Right lobe of liver (tissue), 4 donors: Measurements from ENCODE around the gene CTSH.

Experiments
- POLR2A ChIP-seq: fragments of 450-650 bp; IDR thresholded peaks from one replicate; pipeline ENCODE4 v1.6.1; 2017; ENCODE audit warnings: antibody characterized with exemption, mild to moderate bottlenecking
- TF ChIP-seq, protein P1 (sequence below), 4 donors: fragments of 200-600 bp in 3 of 4; fragments of 450-650 bp in 1 of 4; IDR thresholded peaks; one replicate each; pipeline versions ENCODE4 v1.5.1 to v1.8.0; 2016 to 2022; ENCODE audit warnings: antibody characterized with exemption in 4 of 4, mild to moderate bottlenecking in 2 of 4
- donor health status: DM: no; HTN: no; CAD: no.
- donor health status: DM: no; HTN: no; CAD: no.
- donor health status: DM: no; HTN: yes; CAD: no.

DNA sequence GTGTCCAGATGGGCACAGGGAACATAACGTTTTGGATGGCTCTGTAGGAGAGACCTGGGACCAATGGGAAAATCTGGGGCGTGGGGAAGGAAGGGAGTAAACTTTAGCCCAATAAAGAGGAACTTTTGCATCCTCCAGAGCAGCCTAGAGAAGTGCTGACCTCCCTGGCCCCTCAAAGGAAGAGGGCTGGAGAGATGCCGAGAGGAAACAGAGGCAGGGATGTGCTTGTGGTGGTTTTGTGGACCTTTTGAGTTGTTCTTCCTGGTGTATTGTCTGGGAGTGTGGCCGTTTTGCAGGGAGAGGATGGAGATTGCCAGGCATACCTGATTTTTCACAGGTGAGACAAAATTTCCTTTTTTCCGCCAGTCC, 10.2 kb downstream of the CTSH start:
- TF ChIP-seq, protein P1, sequence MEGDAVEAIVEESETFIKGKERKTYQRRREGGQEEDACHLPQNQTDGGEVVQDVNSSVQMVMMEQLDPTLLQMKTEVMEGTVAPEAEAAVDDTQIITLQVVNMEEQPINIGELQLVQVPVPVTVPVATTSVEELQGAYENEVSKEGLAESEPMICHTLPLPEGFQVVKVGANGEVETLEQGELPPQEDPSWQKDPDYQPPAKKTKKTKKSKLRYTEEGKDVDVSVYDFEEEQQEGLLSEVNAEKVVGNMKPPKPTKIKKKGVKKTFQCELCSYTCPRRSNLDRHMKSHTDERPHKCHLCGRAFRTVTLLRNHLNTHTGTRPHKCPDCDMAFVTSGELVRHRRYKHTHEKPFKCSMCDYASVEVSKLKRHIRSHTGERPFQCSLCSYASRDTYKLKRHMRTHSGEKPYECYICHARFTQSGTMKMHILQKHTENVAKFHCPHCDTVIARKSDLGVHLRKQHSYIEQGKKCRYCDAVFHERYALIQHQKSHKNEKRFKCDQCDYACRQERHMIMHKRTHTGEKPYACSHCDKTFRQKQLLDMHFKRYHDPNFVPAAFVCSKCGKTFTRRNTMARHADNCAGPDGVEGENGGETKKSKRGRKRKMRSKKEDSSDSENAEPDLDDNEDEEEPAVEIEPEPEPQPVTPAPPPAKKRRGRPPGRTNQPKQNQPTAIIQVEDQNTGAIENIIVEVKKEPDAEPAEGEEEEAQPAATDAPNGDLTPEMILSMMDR (IDR thresholded peaks at IDR 0.05): no peak
- TF ChIP-seq POLR2A: no peak
